ENCODE data around the gene SCRN2. TPM values are rescaled to one million over a fixed set of nuclear protein-coding genes. Genes with fewer than 3 reads are reported as not detected.

The SCRN2 gene
- total RNA-seq (2022) (73.6 and 80.8 TPM in 2 replicates), Bru-seq, nascent RNA (percentile 83 among the genes with signal in this experiment), BruChase-seq, experiment 1, labeled RNA remaining after a 2-hour chase (percentile 83 among the genes with signal in this experiment), BruChase-seq, experiment 2, labeled RNA remaining after a 6-hour chase (percentile 79 among the genes with signal in this experiment)
- long read RNA-seq, transcript SCRN2-202 (7 exons, 1,779 nt), result minor isoform, 14 of 165 reads
- long read RNA-seq, transcript SCRN2-201 (8 exons, 1,548 nt), result major isoform, 62 of 165 reads
- long read RNA-seq, transcript SCRN2-212 (7 exons, 1,745 nt), result minor isoform, 11 of 165 reads
- long read RNA-seq, partial matches to known transcripts, result 35 of 165 reads
- long read RNA-seq, other reads (novel, unspliced or antisense), result 42 of 165 reads

DNA sequence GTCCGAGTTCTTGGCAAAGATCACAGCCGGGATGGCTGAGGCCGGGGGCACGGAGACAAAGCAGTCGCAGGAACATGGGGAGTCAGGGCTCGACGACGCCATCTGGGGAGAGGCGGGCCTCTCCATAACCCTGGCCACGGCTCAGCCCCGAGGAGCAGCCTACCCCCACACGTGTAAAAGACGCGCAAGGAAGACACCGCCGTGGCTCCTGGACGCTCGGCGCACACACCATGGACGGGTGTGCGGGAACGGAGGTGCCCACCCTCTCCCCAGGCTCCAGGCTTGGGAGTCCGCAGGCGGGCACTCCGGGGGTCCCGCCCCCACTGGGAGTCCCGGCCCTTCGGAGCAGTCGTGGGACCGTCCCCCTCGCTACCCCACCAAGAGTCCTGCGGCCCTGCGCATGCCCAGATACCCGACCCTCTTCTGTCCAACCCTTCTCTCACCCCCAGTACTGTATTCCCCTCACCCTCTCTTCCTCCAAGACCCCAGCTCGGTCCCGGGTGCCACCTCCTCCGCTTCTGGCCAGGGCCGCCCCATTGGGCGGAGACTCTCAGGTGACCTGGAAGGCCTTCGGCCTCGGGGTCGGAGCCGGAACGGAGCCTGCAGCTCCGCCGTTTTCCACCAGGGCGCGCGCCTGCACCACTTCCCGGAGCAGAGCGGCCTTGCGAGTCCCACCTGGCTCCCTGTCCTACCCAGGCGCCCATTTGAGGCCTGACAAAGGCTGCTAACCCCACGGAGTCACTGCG, at the start of gene SCRN2:
Gene SCRN2 (minus strand): TSS at position 532 of the 746 bp plus-strand sequence. CDS start 430 bp downstream, at position 102.
- intact Hi-C loops (cut with micrococcal nuclease; ENCODE audit: unreplicated experiment), result loop anchor here (1.0 to 2.0 kb wide), 8 partner anchors 10 to 177 kb away; partner anchors contain the start of genes CDK5RAP3, LRRC46 and MRPL10
- H3K36me3 Mint-ChIP-seq (ENCODE audit: insufficient read depth, unreplicated experiment), result peaks cover 10% of the 10 kb centered on the region
- ChIA-PET POLR2A (interaction anchor here (0.6 to 2.0 kb wide), 10 partner anchors 10 to 267 kb away, joined by 3 to 25 read pairs (median 6); partner anchors contain the start of genes CDK5RAP3, LRRC46, MRPL10 and NFE2L1), CTCF (interaction anchor here (0.6 to 14.0 kb wide), 28 partner anchors 8 to 184 kb away, joined by 3 to 904 read pairs (median 5); partner anchors contain the start of genes CDK5RAP3, LRRC46, MRPL10 and OSBPL7)
- Histone ChIP-seq H3K4me3 (ENCODE audit: low read depth, low read length) (peak within 1 kb of the TSS; percentile 63), H3K27me3 (replicated peaks; ENCODE audit: control insufficient read depth, insufficient read depth, low read length) (no peaks in the 10 kb centered on the region), H3K9me3 (no peaks in the 10 kb centered on the region), H3K4me1 (peaks cover 47% of the 10 kb centered on the region), H3K36me3 (ENCODE audit: control insufficient read depth, insufficient read depth, low read length) (peaks cover 15% of the 10 kb centered on the region)
- peak; percentile 98 to 100 for DNase-seq
- no peaks in the 10 kb centered on the region for H3K9me3 Mint-ChIP-seq (ENCODE audit: unreplicated experiment)
- TSS peak; percentile 71 for BruUV-seq (replicated peaks)
- H3K27ac Mint-ChIP-seq (ENCODE audit: unreplicated experiment), result peak within 1 kb of the TSS; percentile 76
- peak within 1 kb of the TSS; percentile 80 for H3K4me3 Mint-ChIP-seq (ENCODE audit: unreplicated experiment)
- peaks cover 44% of the 10 kb centered on the region for H3K4me1 Mint-ChIP-seq (ENCODE audit: low read depth, unreplicated experiment)
- TF ChIP-seq, protein P1, sequence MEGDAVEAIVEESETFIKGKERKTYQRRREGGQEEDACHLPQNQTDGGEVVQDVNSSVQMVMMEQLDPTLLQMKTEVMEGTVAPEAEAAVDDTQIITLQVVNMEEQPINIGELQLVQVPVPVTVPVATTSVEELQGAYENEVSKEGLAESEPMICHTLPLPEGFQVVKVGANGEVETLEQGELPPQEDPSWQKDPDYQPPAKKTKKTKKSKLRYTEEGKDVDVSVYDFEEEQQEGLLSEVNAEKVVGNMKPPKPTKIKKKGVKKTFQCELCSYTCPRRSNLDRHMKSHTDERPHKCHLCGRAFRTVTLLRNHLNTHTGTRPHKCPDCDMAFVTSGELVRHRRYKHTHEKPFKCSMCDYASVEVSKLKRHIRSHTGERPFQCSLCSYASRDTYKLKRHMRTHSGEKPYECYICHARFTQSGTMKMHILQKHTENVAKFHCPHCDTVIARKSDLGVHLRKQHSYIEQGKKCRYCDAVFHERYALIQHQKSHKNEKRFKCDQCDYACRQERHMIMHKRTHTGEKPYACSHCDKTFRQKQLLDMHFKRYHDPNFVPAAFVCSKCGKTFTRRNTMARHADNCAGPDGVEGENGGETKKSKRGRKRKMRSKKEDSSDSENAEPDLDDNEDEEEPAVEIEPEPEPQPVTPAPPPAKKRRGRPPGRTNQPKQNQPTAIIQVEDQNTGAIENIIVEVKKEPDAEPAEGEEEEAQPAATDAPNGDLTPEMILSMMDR (IDR thresholded peaks at IDR 0.05; ENCODE audit: insufficient read depth in 1 of 2, low read depth in 1 of 2, low read length in 1 of 2, severe bottlenecking in 1 of 2, unreplicated experiment in 1 of 2), result peak; percentile 100
- no peaks in the 10 kb centered on the region for H3K27me3 Mint-ChIP-seq (ENCODE audit: insufficient read depth, unreplicated experiment)

DNA sequence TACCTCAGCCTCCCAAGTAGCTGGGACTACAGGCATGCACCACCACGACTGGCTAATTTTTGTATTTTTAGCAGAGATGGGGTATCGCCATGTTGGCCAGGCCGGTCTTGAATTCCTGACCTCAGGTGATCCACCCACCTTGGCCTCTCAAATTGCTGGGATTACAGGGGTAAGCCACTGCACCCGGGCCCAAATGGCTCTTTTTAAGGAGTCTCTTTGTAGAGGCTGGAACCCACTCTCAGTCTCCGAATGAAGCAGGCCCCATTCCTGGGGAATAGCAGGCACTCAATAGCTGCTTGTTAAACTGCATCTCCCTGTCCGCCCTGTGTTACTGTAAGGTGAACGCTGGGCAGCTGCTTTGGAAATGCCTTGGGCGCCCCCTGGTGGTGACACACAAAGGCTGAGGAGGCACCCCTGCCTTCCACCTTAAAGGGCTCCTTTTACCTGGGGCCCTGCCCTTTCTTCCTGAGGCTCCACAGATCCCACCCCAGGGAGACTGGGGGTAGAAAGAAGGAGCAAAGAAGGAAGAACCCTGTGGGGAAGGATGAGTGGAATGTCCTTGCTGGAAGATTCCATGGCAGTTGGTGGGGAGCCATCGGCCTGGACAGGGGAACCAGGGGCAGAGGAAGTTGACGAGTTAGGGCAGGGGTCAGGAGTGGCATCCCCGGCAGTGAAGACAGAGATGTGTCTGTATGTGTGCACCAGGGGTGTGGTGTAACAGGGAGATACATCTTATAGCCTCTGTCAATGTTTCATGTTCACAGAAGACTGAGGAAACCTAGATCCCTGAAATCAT, 48.9 kb upstream of the SCRN2 start:
- TF ChIP-seq, protein P1 (IDR thresholded peaks at IDR 0.05; ENCODE audit: insufficient read depth in 1 of 2, low read depth in 1 of 2, low read length in 1 of 2, severe bottlenecking in 1 of 2, unreplicated experiment in 1 of 2), result peak; percentile 100
- Histone ChIP-seq H3K36me3 (ENCODE audit: control insufficient read depth, insufficient read depth, low read length) (no peaks in the 10 kb centered on the region), H3K9me3 (no peaks in the 10 kb centered on the region), H3K4me1 (peaks cover 23% of the 10 kb centered on the region), H3K27me3 (replicated peaks; ENCODE audit: control insufficient read depth, insufficient read depth, low read length) (no peaks in the 10 kb centered on the region), H3K4me3 (ENCODE audit: low read depth, low read length) (no peak overlapping the region)
- H3K36me3 Mint-ChIP-seq (ENCODE audit: insufficient read depth, unreplicated experiment), result no peaks in the 10 kb centered on the region
- no peaks in the 10 kb centered on the region for H3K27me3 Mint-ChIP-seq (ENCODE audit: insufficient read depth, unreplicated experiment)
- ChIA-PET CTCF (interaction anchor here (0.6 to 15.7 kb wide), 23 partner anchors 9 to 242 kb away, joined by 3 to 904 read pairs (median 5); partner anchors contain the start of genes CDK5RAP3, KPNB1, LRRC46 and MRPL10), POLR2A (interaction anchor here (0.9 to 2.1 kb wide), 7 partner anchors 39 to 81 kb away, joined by 3 to 12 read pairs (median 5); partner anchors contain the start of genes LRRC46, MRPL10, PNPO and SCRN2)
- intact Hi-C loops (cut with micrococcal nuclease; ENCODE audit: unreplicated experiment), result loop anchor here (1.0 kb wide), 2 partner anchors 49 to 114 kb away; partner anchors contain the start of gene SCRN2
- DNase-seq, result peak; percentile 97 to 99
- H3K27ac Mint-ChIP-seq (ENCODE audit: unreplicated experiment), result no peak overlapping the region
- no TSS peak for BruUV-seq (replicated peaks)
- peaks cover 31% of the 10 kb centered on the region for H3K4me1 Mint-ChIP-seq (ENCODE audit: low read depth, unreplicated experiment)
- no peaks in the 10 kb centered on the region for H3K9me3 Mint-ChIP-seq (ENCODE audit: unreplicated experiment)
- H3K4me3 Mint-ChIP-seq (ENCODE audit: unreplicated experiment), result no peak overlapping the region
